ENCODE results near the gene RECK.
"Not testable (repeated sequence)": the region's sequence is repeated elsewhere in the genome, so short reads cannot be mapped to it uniquely, and the experiment has no call there.

The RECK gene

DNA sequence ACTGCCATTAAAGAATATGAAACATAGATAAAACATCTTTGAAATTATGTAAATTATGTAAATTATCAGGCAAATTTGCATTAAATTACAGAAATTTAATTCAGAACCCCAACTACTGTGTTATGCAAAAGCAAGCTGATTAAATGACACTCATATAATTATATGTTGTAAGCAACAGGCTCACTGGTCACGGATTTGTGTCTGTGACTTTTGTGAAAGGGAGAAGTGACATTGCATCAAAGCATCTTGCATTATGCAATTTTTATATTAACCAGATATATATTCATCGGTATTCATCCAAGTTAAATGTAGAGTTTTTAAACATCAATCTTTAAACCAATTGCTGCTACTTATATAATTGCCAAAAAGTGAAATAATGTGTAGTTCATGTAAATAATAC, 86.8 kb downstream of the RECK start:
- TF ChIP-seq, protein P1, sequence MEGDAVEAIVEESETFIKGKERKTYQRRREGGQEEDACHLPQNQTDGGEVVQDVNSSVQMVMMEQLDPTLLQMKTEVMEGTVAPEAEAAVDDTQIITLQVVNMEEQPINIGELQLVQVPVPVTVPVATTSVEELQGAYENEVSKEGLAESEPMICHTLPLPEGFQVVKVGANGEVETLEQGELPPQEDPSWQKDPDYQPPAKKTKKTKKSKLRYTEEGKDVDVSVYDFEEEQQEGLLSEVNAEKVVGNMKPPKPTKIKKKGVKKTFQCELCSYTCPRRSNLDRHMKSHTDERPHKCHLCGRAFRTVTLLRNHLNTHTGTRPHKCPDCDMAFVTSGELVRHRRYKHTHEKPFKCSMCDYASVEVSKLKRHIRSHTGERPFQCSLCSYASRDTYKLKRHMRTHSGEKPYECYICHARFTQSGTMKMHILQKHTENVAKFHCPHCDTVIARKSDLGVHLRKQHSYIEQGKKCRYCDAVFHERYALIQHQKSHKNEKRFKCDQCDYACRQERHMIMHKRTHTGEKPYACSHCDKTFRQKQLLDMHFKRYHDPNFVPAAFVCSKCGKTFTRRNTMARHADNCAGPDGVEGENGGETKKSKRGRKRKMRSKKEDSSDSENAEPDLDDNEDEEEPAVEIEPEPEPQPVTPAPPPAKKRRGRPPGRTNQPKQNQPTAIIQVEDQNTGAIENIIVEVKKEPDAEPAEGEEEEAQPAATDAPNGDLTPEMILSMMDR (conservative IDR thresholded peaks at IDR 0.05; ENCODE audit: low read depth, low read length): no peak
- no peak overlapping the region for H3K4me3 ChIP-seq (ENCODE audit: low read length)
- DNase-seq (ENCODE audit: low read depth): no peak

DNA sequence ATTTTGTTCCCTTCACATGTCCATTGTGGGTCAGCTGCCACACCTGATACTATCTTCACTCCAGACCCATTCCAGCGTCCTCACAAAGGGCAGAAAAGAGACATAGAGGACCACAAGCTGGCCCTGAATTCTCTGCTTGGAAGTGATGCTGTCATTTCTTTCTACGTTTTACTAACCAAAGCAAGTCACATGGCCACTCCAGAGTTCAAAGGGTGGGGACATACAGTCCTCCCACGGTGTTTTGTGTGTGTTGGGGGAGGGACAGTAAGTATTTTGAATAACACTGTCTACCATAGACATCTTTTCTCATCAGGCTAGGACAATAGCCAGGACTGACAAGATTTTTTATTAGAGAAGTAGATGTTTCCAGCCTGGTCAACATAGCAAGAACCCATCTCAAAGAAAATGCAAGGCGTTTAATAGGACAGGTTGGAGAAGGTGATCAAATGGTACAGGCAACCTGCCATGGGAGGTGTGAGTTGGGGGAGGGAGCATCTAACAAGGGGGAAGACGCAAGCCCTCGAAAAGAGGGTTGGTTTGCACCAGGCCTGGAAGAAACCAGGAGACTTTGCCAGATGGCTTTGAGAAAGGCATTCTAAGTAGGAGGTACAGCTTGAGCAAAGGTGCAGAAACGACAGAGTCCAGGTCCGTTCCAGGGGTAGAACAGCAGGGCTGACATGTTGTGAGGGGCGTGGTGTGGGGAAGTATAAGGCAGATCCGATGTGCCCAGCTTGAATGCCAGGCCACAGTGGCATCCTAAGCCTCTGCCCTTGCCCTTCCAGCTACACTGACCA, 88.5 kb downstream of the RECK start:
- TF ChIP-seq, protein P1 (conservative IDR thresholded peaks at IDR 0.05; ENCODE audit: low read depth, low read length): no peak
- DNase-seq (ENCODE audit: low read depth): no peak
- no peak overlapping the region for H3K4me3 ChIP-seq (ENCODE audit: low read length)

DNA sequence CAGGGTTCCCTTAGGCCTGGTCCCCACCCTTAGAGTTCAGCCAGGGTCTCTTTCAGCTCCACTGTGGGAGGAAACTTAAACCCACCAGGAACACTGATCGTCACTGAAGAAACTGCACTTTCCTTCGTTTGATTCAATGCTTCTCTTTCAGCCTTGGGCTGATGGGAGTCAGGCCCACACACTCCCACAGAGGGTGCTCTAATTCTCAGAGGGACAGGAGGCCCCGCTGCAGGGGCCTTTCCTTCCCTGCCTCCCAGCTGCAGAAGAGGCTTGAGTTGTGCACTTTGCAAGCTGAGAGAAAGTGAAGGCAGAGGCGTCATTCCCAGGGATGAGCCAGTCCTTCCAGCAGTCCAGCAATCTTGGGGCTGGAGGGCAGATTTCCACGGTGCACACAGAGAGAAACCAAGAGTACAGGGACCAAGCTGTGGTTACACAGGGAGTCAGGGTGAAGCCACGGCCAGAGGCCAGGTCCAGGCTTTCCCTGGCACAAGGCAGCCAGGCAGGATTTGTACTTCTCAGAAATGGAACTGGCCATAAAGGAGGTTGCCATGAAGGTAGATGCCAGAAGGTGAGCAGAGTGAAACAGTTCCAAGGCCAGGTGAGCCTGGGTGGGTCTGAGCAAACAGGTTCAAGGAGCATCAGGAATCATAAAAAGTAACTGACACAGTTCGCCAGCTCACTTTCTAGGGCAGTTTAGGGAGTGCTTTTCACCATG, 89.5 kb downstream of the RECK start:
- H3K4me3 ChIP-seq (ENCODE audit: low read length): no peak overlapping the region
- TF ChIP-seq, protein P1 (conservative IDR thresholded peaks at IDR 0.05; ENCODE audit: low read depth, low read length): no peak
- DNase-seq (ENCODE audit: low read depth): no peak

DNA sequence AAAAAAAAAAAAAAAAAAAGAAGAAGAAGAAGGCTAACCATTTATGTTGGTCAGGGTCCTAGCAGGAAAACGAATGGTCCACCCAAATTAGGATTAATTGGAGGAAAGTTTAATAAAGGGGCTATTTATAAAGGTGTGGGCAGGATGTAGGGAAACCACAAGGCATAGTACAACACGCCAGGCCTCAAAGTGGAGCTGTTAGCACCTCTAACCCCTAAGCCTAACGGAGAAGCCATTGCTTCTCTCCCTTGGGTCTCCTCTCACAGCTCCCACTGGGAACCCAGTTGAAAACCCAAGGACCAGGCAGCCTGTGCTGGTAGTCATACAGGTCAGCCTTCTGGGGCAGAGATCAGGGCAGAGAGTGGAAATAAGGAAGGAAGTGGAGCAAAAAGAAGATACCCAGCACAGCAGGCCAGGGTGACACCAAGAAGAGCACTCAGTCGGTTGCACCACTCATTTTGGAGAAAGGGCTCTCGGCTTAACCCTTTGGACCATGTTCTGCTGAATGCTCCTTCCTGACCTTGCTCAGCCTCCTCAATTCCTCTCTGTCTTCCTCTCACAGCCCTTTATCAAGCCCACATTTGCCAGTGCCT, 91.0 kb downstream of the RECK start:
- H3K4me3 ChIP-seq (ENCODE audit: low read length): no peak overlapping the region
- no peak for DNase-seq (ENCODE audit: low read depth)
- TF ChIP-seq, protein P1 (conservative IDR thresholded peaks at IDR 0.05; ENCODE audit: low read depth, low read length): no peak

DNA sequence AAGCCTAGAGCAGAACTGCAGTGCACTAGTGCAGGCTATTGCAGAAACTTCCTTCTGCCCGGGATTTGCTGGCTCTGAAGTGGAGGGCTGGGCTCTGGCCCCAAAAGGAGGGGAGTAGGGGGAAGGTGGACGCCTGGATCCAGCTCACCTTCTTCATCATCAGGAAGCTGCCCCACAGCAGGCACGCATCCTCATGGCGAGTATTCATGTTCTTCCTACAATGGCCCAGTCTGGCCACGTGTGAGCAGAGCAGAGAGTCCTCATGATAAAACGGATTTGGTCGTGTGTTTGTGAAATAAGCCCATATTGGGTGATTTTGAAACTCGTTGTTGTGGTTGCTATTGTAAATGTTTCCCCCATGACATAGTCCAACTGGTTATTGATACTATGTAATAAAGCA, 91.6 kb downstream of the RECK start:
- DNase-seq (ENCODE audit: low read depth): no peak
- no peak overlapping the region for H3K4me3 ChIP-seq (ENCODE audit: low read length)
- TF ChIP-seq, protein P1 (conservative IDR thresholded peaks at IDR 0.05; ENCODE audit: low read depth, low read length): no peak

DNA sequence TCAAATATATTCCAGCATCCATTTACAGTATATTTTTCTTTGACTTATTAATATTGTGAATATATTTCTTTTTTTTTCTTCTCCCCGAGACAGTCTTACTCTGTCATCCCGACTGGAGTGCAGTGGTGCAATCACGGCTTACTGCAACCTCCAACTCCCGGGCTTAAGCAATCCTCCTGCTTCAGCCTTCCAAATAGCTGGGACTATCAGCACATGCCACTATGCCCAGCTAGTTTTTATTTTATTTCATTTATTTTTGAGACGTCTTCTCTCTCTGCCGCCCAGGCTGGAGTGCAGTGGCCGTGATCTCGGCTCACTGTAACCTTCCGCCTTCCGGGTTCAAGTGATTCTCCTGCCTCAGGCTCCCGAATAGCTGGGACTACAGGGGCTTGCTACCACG, 92.4 kb downstream of the RECK start:
- no peak for DNase-seq (ENCODE audit: low read depth)
- TF ChIP-seq, protein P1 (conservative IDR thresholded peaks at IDR 0.05; ENCODE audit: low read depth, low read length): no peak
- no peak overlapping the region for H3K4me3 ChIP-seq (ENCODE audit: low read length)

DNA sequence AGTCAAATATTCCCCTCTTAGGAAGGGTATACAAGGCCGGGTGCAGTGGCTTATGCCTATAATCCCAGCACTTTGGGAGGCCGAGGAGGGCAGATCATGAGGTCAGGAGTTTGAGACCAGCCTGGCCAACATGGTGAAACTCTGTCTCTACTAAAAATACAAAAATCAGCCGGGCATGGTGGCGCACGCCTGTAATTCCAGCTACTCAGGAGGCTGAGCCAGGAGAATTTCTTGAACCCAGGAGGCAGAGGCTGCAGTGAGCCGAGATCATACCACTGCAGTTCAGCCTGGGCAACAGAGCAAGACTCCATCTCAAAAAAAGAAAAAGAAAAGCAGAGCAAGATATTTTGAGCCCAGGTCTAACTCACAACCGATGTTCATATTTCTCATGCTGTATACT, 95.0 kb downstream of the RECK start:
- H3K4me3 ChIP-seq (ENCODE audit: low read length); DNase-seq (ENCODE audit: low read depth): not testable (repeated sequence)
